NCI-H524 treated with DMSO at 0.1 percent for 48 hours (cell line): ENCODE results near the gene CELA3B.
"Not testable (repeated sequence)": the region's sequence is repeated elsewhere in the genome, so short reads cannot be mapped to it uniquely, and the experiment has no call there.

ENCODE experiments used
- DNase-seq: peaks from one replicate; lab custom pipeline; 2025; lab: John Stamatoyannopoulos, UW

Gene CELA3B

GRCh38 chr1:21942959-21943640 lies 33.7 kb upstream of the CELA3B start:
- DNase-seq, result not testable (repeated sequence)

GRCh38 chr1:21944733-21945073 lies 32.1 kb upstream of the CELA3B start:
- DNase-seq, result no peak

GRCh38 chr1:21946836-21947587 lies 29.8 kb upstream of the CELA3B start:
- DNase-seq, result no peak

- DNase-seq, result no peak
Measured at GRCh38 chr1:21950734-21951133, 26.1 kb upstream of the CELA3B start.

GRCh38 chr1:21951226-21951870 lies 25.5 kb upstream of the CELA3B start:
- no peak for DNase-seq

GRCh38 chr1:21952786-21953520 lies 23.9 kb upstream of the CELA3B start:
- no peak for DNase-seq

GRCh38 chr1:21955058-21955457 lies 21.8 kb upstream of the CELA3B start:
- no peak for DNase-seq

- no peak for DNase-seq
Measured at GRCh38 chr1:21955501-21956281, 21.1 kb upstream of the CELA3B start.

- no peak for DNase-seq
Measured at GRCh38 chr1:21956720-21957552, 19.9 kb upstream of the CELA3B start.

GRCh38 chr1:21961337-21961736 lies 15.5 kb upstream of the CELA3B start:
- no peak for DNase-seq

GRCh38 chr1:21961799-21962198 lies 15.0 kb upstream of the CELA3B start:
- no peak for DNase-seq

- DNase-seq, result no peak
Measured at GRCh38 chr1:21963477-21964217, 13.2 kb upstream of the CELA3B start.

GRCh38 chr1:21966247-21967000 lies 10.4 kb upstream of the CELA3B start:
- no peak for DNase-seq

- not testable (repeated sequence) for DNase-seq
Measured at GRCh38 chr1:21967216-21967615, 9.6 kb upstream of the CELA3B start.

GRCh38 chr1:21969066-21969465 lies 7.8 kb upstream of the CELA3B start:
- DNase-seq, result not testable (repeated sequence)

- not testable (repeated sequence) for DNase-seq
Measured at GRCh38 chr1:21970523-21970922, 6.3 kb upstream of the CELA3B start.

- not testable (repeated sequence) for DNase-seq
Measured at GRCh38 chr1:21972973-21973441, 3.8 kb upstream of the CELA3B start.

- not testable (repeated sequence) for DNase-seq
Measured at GRCh38 chr1:21973948-21974347, 2.9 kb upstream of the CELA3B start.

GRCh38 chr1:21974699-21975098 lies 2.1 kb upstream of the CELA3B start:
- DNase-seq, result not testable (repeated sequence)
